ENCODE results near the gene IL20. TPM values are rescaled to one million over a fixed set of nuclear protein-coding genes. Genes with fewer than 3 reads are reported as not detected.

IL20 gene
- total RNA-seq, 1 donor, result not detected

DNA sequence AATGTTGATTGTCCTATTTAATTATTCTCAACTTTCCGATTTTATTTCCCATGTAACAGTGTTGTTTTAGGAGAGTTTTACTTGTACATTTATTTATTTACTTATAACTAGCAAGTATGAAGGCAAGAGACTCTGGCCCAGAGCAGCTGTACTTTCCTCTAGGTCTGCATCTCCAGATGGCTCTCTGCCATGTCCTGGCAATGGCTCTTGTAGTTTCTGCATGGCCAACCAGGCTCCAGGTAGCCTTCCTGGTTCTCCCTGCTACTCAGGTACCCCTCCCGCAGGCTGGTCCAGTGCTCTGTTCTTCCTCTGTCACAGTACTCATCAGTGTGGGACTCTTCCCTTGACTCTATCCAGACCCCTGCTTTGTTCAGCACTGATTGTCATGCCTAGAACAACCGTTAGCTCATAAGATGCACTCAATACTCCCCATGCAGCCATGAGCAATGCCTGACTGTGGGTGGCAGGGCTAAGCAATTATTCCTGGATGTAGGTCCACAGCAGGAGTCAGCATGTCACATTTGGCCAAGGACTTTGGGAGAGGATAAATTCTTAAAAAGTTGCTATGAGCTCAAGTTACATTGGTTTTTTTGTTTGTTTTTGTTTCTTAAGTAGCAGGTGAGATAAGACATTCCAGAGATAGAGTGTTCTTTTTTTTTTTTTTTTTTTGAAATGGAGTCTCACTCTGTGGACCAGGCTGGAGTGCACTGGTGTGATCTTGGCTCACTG is 10.9 kb upstream of the IL20 start:
- peaks cover 12% of the 10 kb centered on the region for H3K4me1 ChIP-seq (ENCODE audit: insufficient read depth, low read length)
- H3K4me3 ChIP-seq (ENCODE audit: low read length), result no peak overlapping the region
- H3K9me3 ChIP-seq (ENCODE audit: low read depth, low read length), result no peaks in the 10 kb centered on the region
- H3K27me3 ChIP-seq (ENCODE audit: insufficient read depth, low read length), result peaks cover 2% of the 10 kb centered on the region

- no peaks in the 10 kb centered on the region for H3K9me3 ChIP-seq (ENCODE audit: low read depth, low read length)
- H3K4me3 ChIP-seq (ENCODE audit: low read length), result no peak overlapping the region
- peaks cover 12% of the 10 kb centered on the region for H3K4me1 ChIP-seq (ENCODE audit: insufficient read depth, low read length)
- H3K27me3 ChIP-seq (ENCODE audit: insufficient read depth, low read length), result peaks cover 2% of the 10 kb centered on the region
Observed at GRCh38 chr1:206855859-206856258, 9.6 kb upstream of the IL20 start.

- no peaks in the 10 kb centered on the region for H3K27me3 ChIP-seq (ENCODE audit: insufficient read depth, low read length)
- no peaks in the 10 kb centered on the region for H3K9me3 ChIP-seq (ENCODE audit: low read depth, low read length)
- no peak overlapping the region for H3K4me3 ChIP-seq (ENCODE audit: low read length)
- peaks cover 12% of the 10 kb centered on the region for H3K4me1 ChIP-seq (ENCODE audit: insufficient read depth, low read length)
Observed at GRCh38 chr1:206856674-206857464, 8.6 kb upstream of the IL20 start.

DNA sequence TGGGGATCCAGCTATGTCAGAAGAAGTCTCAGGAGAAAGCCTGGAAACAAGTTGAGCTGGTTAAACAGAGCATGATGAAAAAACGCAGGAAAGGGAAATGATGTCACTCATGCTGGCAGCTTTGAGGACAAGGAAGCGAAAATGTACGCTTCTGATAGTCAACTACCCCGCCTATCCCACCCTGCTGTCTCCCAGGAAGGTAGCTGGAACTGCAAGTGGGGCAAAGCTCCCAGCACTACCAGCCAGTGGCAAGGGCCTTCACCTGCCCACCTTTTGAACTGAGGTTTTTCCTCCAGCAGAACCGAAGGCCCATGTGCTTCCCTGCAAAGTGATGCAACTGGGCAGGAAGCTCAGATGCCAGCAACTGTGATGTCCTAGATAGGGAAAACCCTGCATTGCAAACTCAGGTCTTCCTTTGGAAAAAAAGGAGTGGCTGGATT is 6.3 kb upstream of the IL20 start:
- Histone ChIP-seq H3K9me3 (ENCODE audit: low read depth, low read length) (no peaks in the 10 kb centered on the region), H3K27me3 (ENCODE audit: insufficient read depth, low read length) (peaks cover 3% of the 10 kb centered on the region), H3K4me3 (ENCODE audit: low read length) (peak overlapping the region; percentile 8), H3K4me1 (ENCODE audit: insufficient read depth, low read length) (peaks cover 12% of the 10 kb centered on the region)

DNA sequence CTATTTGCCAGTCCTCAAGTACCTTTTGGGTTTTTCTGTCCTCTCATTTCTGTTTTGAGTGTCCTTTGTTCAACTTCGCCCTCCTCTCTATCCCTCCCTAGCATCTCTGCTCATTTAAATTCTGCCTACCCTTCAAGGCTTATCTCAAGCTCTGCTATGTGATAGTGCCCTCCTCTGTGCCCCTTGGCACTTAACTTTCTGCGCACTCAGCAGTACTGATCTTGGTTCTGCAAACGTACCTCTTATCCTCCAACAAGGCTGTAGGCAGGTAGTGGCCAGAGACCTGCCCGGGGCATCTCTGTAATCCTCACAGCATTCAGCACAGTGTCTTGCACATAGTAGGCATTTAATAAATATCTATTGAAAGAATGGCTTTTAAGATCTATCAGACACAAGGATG is 5.3 kb upstream of the IL20 start:
- Histone ChIP-seq H3K4me3 (ENCODE audit: low read length) (no peak overlapping the region), H3K4me1 (ENCODE audit: insufficient read depth, low read length) (peaks cover 12% of the 10 kb centered on the region), H3K9me3 (ENCODE audit: low read depth, low read length) (no peaks in the 10 kb centered on the region), H3K27me3 (ENCODE audit: insufficient read depth, low read length) (peaks cover 3% of the 10 kb centered on the region)

DNA sequence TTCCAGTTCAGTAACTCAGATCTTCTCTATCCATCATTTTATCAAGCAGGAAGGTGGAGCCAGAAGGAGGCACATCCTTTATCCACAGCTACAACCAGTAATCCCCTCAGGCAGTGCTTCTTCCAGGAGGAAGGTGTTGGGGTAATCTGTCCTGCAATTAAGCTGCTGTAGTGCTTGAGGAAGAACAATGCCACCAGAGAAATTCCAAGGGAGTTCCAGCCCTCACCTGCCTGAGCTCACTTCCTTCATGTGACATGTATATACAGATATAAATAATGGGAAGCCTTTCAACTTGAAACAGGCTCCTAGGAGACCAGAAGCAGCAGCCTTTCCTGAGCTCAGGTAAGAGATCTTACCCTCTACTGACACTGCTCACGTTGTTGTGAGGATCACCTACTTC is 2.2 kb upstream of the IL20 start:
- Histone ChIP-seq H3K4me3 (ENCODE audit: low read length) (no peak overlapping the region), H3K9me3 (ENCODE audit: low read depth, low read length) (no peaks in the 10 kb centered on the region), H3K27me3 (ENCODE audit: insufficient read depth, low read length) (peaks cover 3% of the 10 kb centered on the region), H3K4me1 (ENCODE audit: insufficient read depth, low read length) (peaks cover 12% of the 10 kb centered on the region)

DNA sequence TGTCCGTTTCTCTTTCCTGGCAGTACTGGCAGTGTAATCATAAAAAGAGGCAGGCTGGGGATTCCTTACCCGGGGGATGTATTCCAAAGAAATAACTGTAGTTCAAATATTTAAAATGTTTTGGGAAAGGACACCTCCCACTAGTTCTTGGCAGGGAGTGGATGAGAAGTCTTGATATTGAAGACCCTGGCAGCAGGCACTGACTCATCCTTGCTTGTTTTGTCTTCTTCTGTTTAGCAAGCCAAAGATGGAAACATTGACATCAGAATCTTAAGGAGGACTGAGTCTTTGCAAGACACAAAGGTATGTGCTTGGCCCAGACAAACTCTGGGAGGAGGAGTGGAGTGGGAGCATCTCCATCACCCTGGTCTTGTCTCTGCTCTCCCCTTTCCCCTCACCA is 639 bp downstream of the IL20 start:
- Histone ChIP-seq H3K27me3 (ENCODE audit: insufficient read depth, low read length) (peaks cover 3% of the 10 kb centered on the region), H3K9me3 (ENCODE audit: low read depth, low read length) (no peaks in the 10 kb centered on the region), H3K4me1 (ENCODE audit: insufficient read depth, low read length) (no peaks in the 10 kb centered on the region), H3K4me3 (ENCODE audit: low read length) (no peak overlapping the region)

- Histone ChIP-seq H3K4me1 (ENCODE audit: insufficient read depth, low read length) (no peaks in the 10 kb centered on the region), H3K27me3 (ENCODE audit: insufficient read depth, low read length) (peaks cover 3% of the 10 kb centered on the region), H3K9me3 (ENCODE audit: low read depth, low read length) (no peaks in the 10 kb centered on the region), H3K4me3 (ENCODE audit: low read length) (no peak overlapping the region)
Observed at GRCh38 chr1:206867239-206867638, 1.8 kb downstream of the IL20 start.

DNA sequence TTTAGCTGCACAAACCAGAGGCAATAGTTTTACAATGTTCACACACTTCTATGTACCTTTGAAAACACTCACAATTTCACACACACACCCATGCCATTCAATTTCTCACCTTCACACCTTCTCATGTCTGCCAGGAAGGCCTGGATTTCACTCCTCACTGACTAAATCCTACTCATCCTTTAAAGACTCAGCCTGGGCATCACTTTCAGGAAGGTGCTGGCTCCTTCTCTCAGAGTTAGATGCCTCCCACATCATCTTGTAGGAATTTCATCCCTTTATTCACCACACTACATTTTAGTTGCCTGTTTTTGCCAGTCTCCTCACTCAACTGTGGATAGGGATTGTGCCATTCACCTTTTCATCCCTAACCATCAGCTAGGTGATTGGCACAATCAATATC is 2.3 kb downstream of the IL20 start:
- peaks cover 3% of the 10 kb centered on the region for H3K27me3 ChIP-seq (ENCODE audit: insufficient read depth, low read length)
- H3K4me1 ChIP-seq (ENCODE audit: insufficient read depth, low read length), result no peaks in the 10 kb centered on the region

GRCh38 chr1:206868264-206868663 is 2.8 kb downstream of the IL20 start:
- Histone ChIP-seq H3K27me3 (ENCODE audit: insufficient read depth, low read length) (peaks cover 3% of the 10 kb centered on the region), H3K4me3 (ENCODE audit: low read length) (no peak overlapping the region), H3K9me3 (ENCODE audit: low read depth, low read length) (no peaks in the 10 kb centered on the region), H3K4me1 (ENCODE audit: insufficient read depth, low read length) (no peaks in the 10 kb centered on the region)

More for the DNA sequence above, 2.3 kb downstream of the IL20 start:
- H3K9me3 ChIP-seq (ENCODE audit: low read depth, low read length), result no peaks in the 10 kb centered on the region
- no peak overlapping the region for H3K4me3 ChIP-seq (ENCODE audit: low read length)

GRCh38 chr1:206872139-206872538 is 6.7 kb downstream of the IL20 start:
- Histone ChIP-seq H3K4me1 (ENCODE audit: insufficient read depth, low read length) (no peaks in the 10 kb centered on the region), H3K4me3 (ENCODE audit: low read length) (no peak overlapping the region), H3K27me3 (ENCODE audit: insufficient read depth, low read length) (no peaks in the 10 kb centered on the region), H3K9me3 (ENCODE audit: low read depth, low read length) (peaks cover 11% of the 10 kb centered on the region)

DNA sequence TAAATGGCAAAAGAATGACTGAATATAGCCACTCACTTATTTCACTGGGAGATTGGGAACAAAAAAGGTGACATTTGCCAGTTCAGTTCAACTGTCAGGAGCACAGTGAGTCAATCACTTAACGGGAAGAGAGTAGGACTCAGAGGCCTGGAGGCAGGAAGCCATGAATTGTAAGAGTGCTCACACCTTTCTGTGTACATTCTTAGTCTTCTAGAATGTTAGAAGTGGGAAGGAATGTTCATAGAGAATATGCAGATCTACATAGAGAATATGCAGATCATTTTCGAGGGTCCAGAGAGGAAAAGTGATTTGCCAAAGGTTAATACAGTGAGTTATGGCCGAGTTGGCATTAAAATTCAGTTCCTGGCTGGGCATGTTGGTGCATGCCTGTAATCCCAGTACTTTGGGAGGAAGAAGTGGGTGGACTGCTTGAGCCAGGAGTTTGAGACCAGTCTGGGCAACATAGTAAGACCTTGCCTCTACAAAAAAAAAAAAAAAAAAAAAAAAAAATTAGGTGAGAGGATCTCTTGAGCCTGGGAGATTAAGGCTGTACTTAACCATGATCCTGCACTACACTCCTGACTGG is 8.3 kb downstream of the IL20 start:
- Histone ChIP-seq H3K9me3 (ENCODE audit: low read depth, low read length) (peaks cover 26% of the 10 kb centered on the region), H3K27me3 (ENCODE audit: insufficient read depth, low read length) (no peaks in the 10 kb centered on the region), H3K4me3 (ENCODE audit: low read length) (no peak overlapping the region), H3K4me1 (ENCODE audit: insufficient read depth, low read length) (no peaks in the 10 kb centered on the region)

DNA sequence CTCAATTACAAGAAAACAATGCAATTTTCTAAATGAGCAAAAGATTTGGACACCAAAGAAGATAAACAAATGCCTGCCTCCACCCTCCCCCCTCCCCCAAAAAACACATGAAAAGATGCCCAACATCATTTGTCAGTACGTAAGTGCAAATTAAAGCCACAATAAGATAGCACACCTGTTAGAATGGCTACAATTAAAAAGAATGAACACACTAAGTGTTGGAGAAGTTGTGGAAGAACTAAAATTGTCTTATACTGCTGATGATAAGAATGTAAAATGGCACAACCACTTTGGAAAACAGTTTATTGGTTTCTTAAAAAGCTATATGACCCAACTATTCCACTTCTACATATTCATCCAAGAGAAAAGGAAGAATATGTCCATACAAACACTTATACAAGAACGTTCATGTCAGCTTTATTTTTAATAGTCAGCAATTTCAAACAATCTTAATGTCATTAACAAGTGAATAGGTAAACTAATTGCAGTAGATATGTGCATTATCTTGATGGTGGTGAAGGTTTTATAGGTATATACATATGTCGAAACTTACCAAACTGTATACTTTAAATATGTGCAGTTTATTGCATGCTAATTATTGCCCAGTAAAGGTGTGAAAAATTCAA is 10.4 kb downstream of the IL20 start:
- peaks cover 36% of the 10 kb centered on the region for H3K9me3 ChIP-seq (ENCODE audit: low read depth, low read length)
- no peaks in the 10 kb centered on the region for H3K27me3 ChIP-seq (ENCODE audit: insufficient read depth, low read length)
- H3K4me3 ChIP-seq (ENCODE audit: low read length), result no peak overlapping the region

DNA sequence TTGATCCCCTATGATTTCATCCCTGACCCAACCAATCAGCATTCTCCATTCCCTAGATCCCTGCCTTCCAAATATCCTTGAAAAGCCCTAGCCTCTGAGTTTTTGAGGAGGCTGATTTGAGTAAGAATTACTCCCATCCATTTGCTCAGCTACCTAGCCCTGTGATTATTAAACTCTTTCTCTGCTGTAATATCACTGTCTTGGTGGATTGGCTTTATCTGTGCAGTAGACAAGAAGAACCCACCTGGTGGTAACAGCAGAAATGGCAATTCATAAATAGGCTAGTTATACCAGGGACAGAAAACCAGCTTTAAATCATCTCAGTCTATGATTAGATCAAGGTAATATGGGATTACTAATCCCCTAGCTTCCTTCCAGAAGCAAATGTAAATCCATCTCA is 13.0 kb downstream of the IL20 start:
- Histone ChIP-seq H3K9me3 (ENCODE audit: low read depth, low read length) (peaks cover 36% of the 10 kb centered on the region), H3K4me3 (ENCODE audit: low read length) (no peak overlapping the region), H3K4me1 (ENCODE audit: insufficient read depth, low read length) (no peaks in the 10 kb centered on the region), H3K27me3 (ENCODE audit: insufficient read depth, low read length) (no peaks in the 10 kb centered on the region)

More for the DNA sequence above, 10.4 kb downstream of the IL20 start:
- H3K4me1 ChIP-seq (ENCODE audit: insufficient read depth, low read length), result no peaks in the 10 kb centered on the region

DNA sequence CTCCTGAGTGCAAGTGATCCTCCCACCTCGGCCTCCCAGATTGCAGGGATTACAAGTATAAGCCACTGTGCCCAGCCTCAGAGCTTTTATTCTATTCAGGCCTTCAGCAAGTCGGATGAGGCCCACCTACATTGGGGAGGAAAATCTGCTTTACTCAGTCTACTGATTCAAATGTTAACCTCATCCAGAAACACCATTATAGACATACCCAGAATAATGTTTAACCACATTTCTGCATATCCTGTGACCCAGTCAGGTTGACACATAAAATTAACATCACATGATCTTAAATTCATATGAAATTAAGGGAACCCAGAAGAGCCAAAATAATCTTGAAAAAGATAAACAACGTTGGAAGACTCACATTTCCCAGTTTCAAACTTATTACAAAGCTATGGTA is 14.9 kb downstream of the IL20 start:
- Histone ChIP-seq H3K4me3 (ENCODE audit: low read length) (no peak overlapping the region), H3K27me3 (ENCODE audit: insufficient read depth, low read length) (no peaks in the 10 kb centered on the region), H3K4me1 (ENCODE audit: insufficient read depth, low read length) (no peaks in the 10 kb centered on the region), H3K9me3 (ENCODE audit: low read depth, low read length) (peaks cover 34% of the 10 kb centered on the region)
